Epithelial cell of proximal tubule (primary cell): ENCODE data around the gene PAFAH2. TPM values are rescaled to one million over a fixed set of nuclear protein-coding genes. Genes with fewer than 3 reads are reported as not detected.
A peak's percentile ranks its signal among the peaks of the same experiment; 100 is the strongest.

Experiments used
- DNase-seq: peaks from one replicate; pipeline ENCODE4 v3.0.0-alpha.2; 2011; ENCODE audit warnings: low read depth
- H3K4me3 ChIP-seq: 2 replicates; pipeline ENCODE4 v1.5.1; 2011; ENCODE audit warnings: low read depth, mild to moderate bottlenecking, low read length
- total RNA-seq: library from RNA; depleted of rRNA; stranded (reverse); fragments of >200 nt; gene quantifications from 2 replicates; pipeline ENCODE4 v1.2.3, GENCODE V29; 2015
- TF ChIP-seq, protein P1 (sequence below): conservative IDR thresholded peaks from 2 replicates; pipeline ENCODE4 v1.5.1; 2012; ENCODE audit warnings: low read depth, mild to moderate bottlenecking, low read length

Gene PAFAH2
- total RNA-seq, 1 donor from 2014 or later, result 12.0 TPM

DNA sequence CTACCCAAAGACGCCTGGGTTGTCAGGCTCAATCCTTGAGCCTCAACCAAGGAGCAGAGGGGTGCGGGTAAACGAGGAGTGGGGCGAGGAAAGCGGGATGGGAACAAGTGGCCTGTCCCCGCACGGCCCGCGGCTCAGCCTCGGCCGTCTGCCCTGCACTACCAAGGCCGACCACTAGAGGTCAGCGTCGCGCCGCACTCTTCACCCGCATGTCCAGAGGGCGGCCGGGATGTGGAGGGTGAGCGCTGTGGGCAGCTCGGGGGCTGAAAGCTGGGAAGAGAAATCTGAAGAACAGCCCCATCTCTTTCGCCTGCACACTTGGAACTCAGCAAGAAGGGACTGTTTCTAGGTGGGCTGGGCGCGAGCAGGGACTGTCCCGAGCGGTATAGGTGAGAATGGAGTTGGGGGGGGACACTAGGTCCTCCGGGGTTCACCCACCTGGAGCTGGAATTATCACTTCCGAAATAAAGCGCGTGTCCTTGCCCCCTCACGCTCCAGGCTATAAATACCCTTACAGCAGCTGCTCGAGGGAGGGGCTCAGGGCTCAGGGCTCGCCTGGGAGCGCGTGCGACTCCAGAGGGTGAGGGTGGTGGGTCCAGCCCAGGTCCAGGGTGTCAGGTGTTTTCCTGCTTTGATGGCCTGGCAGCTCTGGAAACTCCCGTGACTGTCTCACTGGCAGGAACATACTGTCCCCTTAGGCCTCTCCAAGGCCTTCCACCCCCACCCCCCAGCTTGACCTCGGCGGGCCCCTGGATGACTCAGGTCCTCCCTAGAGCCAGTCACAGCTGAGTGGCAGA lies 38.3 kb upstream of the PAFAH2 start:
- H3K4me3 ChIP-seq, result peak overlapping the region; percentile 76
- peak; percentile 36 for DNase-seq
- TF ChIP-seq, protein P1, sequence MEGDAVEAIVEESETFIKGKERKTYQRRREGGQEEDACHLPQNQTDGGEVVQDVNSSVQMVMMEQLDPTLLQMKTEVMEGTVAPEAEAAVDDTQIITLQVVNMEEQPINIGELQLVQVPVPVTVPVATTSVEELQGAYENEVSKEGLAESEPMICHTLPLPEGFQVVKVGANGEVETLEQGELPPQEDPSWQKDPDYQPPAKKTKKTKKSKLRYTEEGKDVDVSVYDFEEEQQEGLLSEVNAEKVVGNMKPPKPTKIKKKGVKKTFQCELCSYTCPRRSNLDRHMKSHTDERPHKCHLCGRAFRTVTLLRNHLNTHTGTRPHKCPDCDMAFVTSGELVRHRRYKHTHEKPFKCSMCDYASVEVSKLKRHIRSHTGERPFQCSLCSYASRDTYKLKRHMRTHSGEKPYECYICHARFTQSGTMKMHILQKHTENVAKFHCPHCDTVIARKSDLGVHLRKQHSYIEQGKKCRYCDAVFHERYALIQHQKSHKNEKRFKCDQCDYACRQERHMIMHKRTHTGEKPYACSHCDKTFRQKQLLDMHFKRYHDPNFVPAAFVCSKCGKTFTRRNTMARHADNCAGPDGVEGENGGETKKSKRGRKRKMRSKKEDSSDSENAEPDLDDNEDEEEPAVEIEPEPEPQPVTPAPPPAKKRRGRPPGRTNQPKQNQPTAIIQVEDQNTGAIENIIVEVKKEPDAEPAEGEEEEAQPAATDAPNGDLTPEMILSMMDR, result peak; percentile 94

- peak; percentile 25 for DNase-seq
- H3K4me3 ChIP-seq, result peak overlapping the region; percentile 76
- TF ChIP-seq, protein P1, result no peak
Measured at GRCh38 chr1:26035203-26035958, 37.5 kb upstream of the PAFAH2 start.

GRCh38 chr1:26034504-26035202 lies 36.8 kb upstream of the PAFAH2 start:
- peak overlapping the region; percentile 76 for H3K4me3 ChIP-seq
- TF ChIP-seq, protein P1, result no peak

DNA sequence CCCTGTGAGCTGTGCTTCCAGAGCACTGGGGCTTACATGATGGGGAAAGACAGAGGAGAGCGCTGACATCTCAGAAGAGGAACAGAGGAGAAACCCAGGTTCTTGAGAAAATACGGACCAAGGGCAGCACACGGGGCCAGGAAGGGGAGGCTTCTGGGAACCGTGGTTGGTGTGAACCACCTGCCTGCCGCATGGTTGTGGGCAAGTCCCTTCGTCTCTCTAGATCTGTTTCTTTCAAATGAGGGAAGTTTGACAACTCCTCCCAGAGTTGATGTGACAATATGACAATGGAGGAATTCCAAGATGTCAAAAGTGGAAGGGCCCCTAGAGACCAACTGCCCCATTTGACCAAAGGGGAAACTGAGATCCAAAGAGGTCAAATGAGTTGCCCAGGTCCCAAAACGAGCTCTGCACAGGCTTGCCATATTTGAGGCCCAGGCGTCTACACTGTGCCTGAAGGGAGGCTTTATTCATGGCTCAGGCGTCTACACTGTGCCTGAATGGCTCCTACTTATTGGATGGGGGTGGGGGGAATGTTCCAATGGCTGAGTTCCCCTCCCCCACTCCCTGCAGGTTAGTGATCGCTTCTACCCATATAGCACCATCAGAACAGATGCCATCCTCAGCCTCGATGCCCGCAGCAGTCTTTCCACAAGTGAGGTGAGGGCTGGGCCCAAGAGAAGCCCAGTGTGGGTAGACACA lies 34.9 kb upstream of the PAFAH2 start:
- no peak overlapping the region for H3K4me3 ChIP-seq
- TF ChIP-seq, protein P1, result no peak
- no peak for DNase-seq

More at GRCh38 chr1:26034504-26035202, 36.8 kb upstream of the PAFAH2 start:
- no peak for DNase-seq

- H3K4me3 ChIP-seq, result no peak overlapping the region
- TF ChIP-seq, protein P1, result no peak
- no peak for DNase-seq
Measured at GRCh38 chr1:26031611-26032220, 33.9 kb upstream of the PAFAH2 start.

DNA sequence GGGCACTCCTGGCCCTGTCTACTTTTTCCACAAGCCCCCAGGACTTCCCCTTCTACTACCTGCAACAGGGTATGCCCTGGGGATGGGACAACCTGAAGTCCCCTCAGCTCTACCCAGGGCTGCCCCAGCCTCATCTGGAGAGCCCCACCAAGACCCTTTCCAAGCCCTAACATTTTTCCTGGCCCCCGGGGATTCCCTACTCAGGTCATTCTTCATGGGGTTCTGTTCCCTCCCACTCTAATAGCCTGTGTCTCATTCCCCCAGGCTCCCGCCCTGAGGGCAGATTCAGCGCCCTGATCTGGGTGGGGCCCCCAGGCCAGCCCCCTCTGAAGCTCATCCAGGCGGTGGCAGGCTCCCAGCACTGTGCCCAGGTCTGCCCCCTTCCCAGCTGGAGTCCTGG lies 33.3 kb upstream of the PAFAH2 start:
- DNase-seq, result no peak
- H3K4me3 ChIP-seq, result no peak overlapping the region
- TF ChIP-seq, protein P1, result no peak
